IPS-18c (cell line): ENCODE measurements around the gene MYH7B.

Experiments used
- H3K4me3 ChIP-seq: 2 replicates; pipeline ENCODE4 v1.7.0; 2013; ENCODE audit warnings: low read depth, mild to moderate bottlenecking, low read length, moderate library complexity; ENCODE audit not compliant: insufficient read depth
- H3K9me3 ChIP-seq: one replicate; pipeline ENCODE4 v1.6.1; 2013; ENCODE audit warnings: mild to moderate bottlenecking, low read length, moderate library complexity; ENCODE audit not compliant: control insufficient read depth, insufficient read depth

MYH7B gene

DNA sequence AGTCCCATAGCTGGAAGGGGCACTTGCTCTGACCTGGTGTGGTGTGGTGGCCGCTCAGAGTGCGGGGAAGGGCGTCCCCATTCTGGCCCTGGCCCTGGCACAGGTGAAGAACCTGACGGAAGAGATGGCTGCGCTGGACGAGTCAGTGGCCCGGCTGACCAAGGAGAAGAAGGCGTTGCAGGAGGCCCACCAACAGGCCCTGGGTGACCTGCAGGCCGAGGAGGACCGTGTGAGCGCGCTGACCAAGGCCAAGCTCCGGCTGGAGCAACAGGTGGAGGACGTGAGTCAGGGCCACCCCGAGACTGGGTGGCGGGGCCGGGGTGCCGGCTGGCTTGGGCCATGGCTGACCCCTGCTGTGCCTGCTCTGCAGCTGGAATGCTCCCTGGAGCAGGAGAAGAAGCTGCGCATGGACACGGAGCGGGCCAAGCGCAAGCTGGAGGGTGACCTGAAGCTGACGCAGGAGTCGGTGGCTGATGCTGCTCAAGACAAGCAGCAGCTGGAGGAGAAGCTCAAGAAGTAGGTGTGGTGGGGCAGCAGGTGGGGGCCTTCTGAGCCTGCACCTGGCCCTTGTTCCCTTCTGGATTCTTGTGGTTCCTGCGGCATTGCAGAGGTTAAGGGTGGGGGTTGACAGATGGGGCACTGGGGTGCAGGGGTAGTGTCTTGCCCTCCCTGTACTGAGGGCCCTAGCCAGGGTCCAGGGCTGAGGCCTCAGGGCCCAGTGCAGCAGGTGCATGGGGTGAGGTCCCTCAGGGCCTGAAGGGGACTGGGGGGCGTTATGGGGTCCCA is 40.8 kb downstream of the MYH7B start:
- no peak overlapping the region for H3K4me3 ChIP-seq
- H3K9me3 ChIP-seq: no peaks in the 10 kb centered on the region

DNA sequence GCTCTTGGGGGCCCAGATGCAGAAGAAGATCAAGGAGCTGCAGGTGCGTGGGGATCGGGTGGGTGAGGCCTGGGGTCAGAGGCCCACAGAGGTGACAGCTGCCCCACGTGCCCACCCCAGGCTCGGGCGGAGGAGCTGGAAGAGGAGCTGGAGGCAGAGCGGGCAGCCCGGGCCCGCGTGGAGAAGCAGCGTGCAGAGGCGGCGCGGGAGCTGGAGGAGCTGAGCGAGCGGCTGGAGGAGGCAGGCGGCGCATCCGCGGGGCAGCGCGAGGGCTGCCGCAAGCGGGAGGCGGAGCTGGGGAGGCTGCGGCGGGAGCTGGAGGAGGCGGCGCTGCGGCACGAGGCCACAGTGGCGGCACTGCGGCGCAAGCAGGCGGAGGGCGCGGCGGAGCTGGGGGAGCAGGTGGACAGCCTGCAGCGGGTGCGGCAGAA is 41.5 kb downstream of the MYH7B start:
- Histone ChIP-seq H3K4me3 (no peak overlapping the region), H3K9me3 (no peaks in the 10 kb centered on the region)

DNA sequence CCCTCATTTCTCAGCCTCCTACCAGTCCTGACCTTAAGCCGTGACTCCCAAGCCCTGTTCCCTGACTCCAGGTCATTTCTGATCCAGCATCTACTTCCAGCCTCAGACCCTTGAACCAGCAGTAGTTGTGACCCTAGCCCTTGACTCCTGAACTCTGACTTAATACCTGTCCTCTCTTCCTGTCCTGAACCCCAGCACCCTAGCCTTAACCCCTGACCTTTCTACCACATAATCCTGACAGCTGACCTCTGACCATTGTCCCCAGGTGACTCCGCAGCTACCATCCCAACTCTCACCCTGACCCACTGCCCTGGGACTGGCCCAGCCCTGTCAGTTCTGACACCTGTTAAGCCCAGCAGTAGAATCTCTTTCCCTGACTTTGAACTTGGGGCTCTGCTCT is 42.1 kb downstream of the MYH7B start:
- Histone ChIP-seq H3K9me3 (no peaks in the 10 kb centered on the region), H3K4me3 (no peak overlapping the region)

DNA sequence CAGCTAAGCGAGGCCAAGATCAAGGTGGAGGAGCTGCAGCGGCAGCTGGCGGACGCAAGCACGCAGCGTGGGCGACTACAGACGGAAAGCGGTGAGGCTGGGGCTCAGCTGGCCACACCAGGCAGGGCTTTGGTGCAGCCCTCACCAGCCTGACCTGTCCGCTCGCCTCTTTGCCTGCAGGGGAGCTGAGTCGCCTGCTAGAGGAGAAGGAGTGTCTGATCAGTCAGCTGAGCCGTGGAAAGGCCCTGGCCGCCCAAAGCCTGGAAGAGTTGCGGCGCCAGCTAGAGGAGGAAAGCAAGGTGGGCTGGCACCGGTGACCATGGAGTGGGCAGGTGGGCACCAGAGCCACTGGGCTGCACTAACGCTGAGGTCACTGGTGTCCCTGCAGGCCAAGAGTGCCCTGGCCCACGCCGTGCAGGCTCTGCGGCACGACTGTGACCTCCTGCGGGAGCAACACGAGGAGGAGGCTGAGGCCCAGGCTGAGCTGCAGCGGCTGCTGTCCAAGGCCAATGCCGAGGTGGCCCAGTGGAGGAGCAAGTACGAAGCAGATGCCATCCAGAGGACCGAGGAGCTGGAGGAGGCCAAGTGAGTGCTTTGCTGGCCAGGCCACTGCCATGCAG is 42.8 kb downstream of the MYH7B start:
- H3K4me3 ChIP-seq: no peak overlapping the region
- no peaks in the 10 kb centered on the region for H3K9me3 ChIP-seq

DNA sequence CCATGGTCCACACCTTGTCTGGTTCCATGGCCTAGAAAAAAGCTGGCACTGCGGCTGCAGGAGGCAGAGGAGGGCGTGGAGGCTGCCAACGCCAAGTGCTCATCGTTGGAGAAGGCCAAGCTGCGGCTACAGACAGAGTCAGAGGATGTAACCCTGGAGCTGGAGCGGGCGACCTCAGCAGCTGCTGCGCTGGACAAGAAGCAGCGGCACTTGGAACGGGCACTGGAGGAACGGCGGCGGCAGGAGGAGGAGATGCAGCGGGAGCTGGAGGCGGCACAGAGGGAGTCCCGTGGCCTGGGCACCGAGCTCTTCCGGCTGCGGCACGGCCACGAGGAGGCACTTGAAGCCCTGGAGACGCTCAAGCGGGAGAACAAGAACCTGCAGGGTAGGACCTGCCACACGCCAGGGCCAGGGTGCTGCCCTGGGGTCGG is 43.4 kb downstream of the MYH7B start:
- H3K9me3 ChIP-seq: no peaks in the 10 kb centered on the region

DNA sequence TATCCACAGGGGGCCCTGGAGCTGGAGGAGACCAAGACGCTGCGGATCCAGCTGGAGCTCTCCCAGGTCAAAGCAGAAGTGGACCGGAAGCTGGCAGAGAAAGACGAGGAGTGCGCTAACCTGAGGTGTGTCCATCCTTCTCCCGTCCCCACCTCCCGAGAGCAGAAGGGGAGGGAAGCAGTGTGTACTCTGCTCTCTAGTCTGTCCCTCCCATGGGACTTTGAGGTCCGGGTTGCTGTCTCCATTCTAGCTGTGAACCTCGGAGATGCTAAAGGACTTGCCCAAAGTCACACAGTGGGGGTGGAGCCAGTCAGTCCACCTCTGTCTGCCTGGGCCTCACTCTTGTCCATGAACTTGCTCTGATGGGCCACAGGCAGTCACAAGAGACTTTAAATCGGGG is 44.1 kb downstream of the MYH7B start:
- Histone ChIP-seq H3K9me3 (no peaks in the 10 kb centered on the region), H3K4me3 (no peak overlapping the region)

More for the DNA sequence above, 43.4 kb downstream of the MYH7B start:
- no peak overlapping the region for H3K4me3 ChIP-seq

DNA sequence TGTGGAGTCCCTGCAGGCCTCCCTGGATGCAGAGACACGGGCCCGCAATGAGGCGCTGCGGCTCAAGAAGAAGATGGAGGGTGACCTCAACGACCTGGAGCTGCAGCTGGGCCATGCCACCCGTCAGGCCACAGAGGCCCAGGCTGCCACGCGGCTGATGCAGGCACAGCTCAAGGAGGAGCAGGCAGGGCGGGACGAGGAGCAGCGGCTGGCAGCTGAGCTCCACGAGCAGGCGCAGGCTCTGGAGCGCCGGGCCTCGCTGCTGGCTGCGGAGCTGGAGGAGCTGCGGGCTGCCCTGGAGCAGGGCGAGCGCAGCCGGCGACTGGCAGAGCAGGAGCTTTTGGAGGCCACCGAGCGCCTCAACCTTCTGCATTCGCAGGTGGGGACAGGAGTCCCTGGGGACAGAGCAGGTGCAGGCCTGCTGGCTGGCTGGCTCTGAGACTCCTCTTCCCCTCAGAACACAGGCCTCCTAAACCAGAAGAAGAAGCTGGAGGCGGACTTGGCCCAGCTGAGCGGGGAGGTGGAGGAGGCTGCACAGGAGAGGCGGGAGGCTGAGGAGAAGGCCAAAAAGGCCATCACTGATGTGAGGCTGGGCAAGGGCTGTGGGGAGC is 44.7 kb downstream of the MYH7B start:
- H3K4me3 ChIP-seq: no peak overlapping the region
- H3K9me3 ChIP-seq: no peaks in the 10 kb centered on the region

DNA sequence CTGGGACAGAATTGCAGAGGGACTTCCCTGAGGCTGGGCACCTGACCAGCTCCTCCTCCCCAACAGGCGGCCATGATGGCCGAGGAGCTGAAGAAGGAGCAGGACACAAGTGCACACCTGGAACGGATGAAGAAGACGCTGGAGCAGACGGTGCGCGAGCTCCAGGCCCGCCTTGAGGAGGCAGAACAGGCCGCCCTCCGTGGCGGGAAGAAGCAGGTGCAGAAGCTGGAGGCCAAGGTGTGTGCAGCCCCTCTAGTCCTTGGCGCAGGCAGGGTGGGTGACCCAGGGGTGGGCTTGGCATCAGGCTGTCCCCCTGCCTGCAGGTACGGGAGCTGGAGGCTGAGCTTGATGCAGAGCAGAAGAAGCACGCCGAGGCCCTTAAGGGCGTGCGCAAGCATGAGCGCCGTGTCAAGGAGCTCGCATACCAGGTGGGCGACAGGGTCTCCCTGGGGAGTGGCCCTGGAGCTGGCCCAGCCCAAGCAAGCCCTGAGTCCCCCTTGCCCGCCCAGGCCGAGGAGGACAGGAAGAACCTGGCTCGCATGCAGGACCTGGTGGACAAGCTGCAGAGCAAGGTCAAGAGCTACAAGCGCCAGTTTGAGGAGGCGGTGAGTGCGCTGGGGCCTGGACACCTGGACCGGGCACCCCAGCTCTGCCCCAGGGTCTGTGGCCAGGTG is 45.4 kb downstream of the MYH7B start:
- Histone ChIP-seq H3K9me3 (no peaks in the 10 kb centered on the region), H3K4me3 (no peak overlapping the region)

DNA sequence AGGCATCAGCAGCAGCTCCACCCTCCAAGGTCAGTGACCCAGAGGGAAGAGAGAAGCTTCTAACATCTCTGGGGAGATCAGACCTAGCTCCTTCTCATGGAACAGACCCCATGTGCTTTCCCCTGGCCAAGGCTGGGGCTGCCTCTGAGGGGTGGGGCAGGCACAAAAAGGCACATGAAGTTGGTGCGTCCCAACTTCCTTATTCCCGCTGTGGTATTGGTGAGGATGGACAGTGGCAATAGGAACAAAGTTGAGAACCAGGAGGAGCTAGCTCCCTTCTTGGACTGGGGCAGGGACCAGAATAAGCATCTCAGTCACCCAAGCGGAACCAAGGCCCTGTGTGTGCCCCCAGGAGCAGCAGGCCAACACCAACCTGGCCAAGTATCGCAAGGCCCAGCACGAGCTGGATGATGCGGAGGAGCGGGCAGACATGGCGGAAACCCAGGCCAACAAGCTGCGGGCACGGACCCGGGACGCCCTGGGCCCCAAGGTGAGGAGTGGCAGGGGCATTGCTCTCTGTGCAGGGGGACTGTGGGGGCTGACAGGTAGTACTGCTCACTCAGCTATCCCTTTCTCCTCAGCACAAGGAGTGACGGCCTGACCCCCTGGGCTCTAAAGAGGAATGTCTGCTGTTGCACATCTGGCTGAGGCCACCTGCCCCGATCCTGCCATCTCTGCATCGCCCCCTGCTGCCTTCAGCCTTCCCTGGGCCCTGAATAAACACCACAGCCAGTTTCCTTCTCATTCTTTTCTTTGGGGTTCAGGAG is 46.1 kb downstream of the MYH7B start:
- Histone ChIP-seq H3K4me3 (no peak overlapping the region), H3K9me3 (no peaks in the 10 kb centered on the region)

DNA sequence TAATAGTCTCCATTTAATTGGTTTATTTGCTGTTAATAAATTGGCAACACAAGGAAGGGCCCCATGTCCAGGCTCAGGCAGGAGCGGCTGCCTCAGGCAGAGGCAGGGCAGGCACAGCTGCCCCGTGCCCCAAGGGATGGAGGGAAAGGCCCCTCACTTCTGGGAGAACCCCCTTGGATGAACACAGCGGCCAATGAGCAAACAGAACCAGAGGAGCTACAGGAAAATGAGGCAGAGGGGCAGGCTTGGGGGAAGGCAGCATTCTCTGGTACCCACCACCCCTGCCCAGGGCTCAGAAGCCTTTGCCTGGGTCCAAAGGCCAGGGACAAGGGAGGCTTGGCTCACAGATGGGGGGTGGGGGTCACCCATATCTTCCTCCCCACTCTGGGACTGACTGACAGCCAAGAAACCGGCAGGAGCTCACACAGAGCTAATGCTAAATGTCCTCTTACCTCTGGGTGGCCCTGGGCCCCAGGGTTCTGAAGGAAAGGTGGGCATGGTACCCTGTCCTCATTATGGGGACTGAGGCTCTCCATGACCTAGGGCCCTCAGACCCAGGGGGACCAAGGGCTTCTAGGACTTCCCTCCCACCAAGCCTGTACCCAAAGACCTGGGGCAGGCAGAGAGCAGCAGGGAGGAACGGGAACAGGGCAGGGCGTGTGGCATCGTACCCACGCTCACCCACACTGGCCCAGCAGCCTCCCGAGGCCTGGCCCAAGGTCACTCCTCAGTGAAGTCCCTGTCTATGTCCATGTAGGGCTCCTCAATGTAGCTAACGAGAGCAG is 47.0 kb downstream of the MYH7B start:
- H3K4me3 ChIP-seq: no peak overlapping the region
- H3K9me3 ChIP-seq: no peaks in the 10 kb centered on the region

DNA sequence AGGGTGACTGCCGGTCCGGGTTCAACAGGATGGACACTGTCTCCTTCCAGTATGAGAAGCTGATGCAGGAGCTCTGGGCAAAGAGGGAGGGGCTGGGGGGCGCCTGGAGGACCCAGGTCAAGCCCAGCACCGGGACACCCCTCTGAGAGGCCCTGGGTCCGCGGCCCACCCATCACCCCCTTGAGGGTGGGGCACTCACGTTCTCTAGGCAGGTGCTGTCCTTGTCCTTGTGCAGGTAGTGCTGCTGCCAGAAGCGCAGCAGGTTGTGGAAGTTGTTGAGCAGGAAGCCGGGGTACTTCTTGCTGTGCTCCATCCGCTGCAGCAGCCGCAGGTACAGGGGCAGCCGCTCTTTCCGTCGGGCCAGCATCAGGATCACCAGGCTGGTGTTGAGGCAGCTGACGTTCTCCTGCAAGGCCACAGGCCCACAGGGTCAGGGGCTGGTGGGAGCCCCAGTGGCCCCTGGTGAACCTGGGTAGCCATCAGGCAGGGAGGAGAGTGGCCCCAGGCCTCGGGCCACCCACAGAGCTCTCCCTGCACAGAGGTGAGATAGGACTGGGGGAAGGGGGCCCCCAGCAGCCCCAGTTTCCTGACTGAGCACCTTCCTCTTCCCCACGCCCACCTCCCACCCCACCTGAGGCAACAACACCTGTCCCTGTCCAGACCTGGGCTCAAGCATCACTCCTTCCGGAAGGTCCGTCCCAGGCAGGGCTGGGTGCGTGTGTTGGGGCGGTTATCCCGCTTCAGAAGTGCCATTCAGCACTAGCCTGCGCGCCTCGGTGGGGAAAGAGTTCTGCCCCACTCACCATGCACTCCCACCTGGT is 47.8 kb downstream of the MYH7B start:
- H3K4me3 ChIP-seq: no peak overlapping the region
- no peaks in the 10 kb centered on the region for H3K9me3 ChIP-seq

DNA sequence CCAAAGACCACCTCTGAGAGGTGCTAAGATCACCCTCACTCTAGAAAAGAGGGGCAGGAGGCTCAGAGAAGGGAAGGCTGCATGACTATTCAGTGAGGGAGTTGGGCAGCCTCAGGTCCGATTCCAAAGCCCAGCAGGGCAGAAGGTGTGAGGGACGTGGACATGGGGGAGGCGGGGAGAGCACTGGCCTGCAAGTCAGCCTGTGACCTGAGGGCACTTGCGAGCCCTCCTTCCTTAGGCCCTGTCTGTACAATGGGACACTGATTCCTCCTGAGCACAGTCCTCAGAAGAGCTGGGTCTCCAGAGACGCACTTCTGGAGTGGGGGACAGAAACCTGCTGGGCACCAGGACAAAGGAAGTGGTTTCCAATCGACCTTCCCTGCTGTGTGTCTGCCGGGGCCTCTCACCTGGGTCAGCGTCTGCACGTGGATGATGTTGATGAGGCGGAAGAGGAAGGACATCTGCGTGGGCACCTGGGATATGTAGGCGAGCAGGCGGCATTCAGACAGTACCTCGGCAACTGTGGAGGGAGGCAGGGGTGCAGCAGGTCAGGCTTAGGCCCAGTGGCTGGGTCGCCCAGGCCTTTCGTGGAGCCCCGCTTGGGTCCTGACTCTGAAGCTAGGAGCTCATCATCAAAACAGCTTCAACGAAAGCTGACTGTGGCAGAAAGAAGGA is 48.5 kb downstream of the MYH7B start:
- no peaks in the 10 kb centered on the region for H3K9me3 ChIP-seq
- H3K4me3 ChIP-seq: no peak overlapping the region

DNA sequence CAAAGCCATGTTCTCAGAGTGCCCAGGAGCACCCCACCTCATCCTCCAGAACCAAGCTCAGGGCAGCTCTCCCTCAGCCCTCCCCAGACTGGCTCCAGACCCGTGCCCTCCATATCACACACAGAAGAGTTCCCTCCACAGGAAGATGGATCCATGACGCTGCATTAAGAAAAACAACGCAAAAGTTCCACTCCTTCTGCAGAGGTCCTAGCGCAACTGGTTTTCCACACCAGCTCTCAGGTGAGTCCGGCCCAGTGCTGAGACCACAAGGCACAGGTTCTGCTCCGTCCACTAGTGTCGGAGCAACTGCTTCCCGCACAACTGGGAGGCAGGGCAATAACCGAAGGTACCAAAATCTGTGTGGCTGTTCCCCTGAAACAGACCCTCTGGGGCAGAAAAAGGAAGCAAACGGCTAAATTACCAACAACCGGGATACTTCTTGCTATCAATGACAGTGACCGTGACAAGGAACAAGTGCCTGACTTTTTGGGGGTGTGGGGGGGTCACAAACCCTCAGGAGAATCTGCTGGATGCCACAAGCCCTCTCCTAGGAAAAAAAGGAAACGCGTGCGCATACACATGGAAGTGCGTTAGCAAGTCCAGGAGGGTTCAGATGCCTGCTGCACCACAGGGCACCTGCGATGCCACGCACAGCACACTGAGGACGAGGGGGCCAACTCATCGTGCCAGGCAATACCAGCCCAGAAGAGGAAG is 49.2 kb downstream of the MYH7B start:
- Histone ChIP-seq H3K4me3 (no peak overlapping the region), H3K9me3 (no peaks in the 10 kb centered on the region)
